Cardiac muscle cell (in vitro differentiated cells and primary cell): ENCODE results near the gene CPHXL. TPM values are rescaled to one million over a fixed set of nuclear protein-coding genes. Genes with fewer than 3 reads are reported as not detected.
A peak's percentile ranks its signal among the peaks of the same experiment; 100 is the strongest.

ENCODE experiments used
- DNase-seq, 2 donors: peaks; one replicate each; pipeline versions ENCODE4 v3.0.0 to v3.0.0-alpha.2; 2010 to 2017; ENCODE audit warnings: low read depth in 1 of 2, low spot score in 1 of 2
- H3K27ac ChIP-seq: fragments of 200-600 bp; sonication (generic); 2 replicates; pipeline ENCODE4 v1.5.1; 2016
- H3K27me3 ChIP-seq: fragments of 200-600 bp; sonication (generic); 2 replicates; pipeline ENCODE4 v1.6.0; 2016; ENCODE audit warnings: control low read depth
- H3K36me3 ChIP-seq: fragments of 200-600 bp; sonication (generic); 2 replicates; pipeline ENCODE4 v1.5.1; 2016; ENCODE audit warnings: control low read depth
- H3K4me1 ChIP-seq: fragments of 200-600 bp; sonication (generic); 2 replicates; pipeline ENCODE4 v1.8.1; 2017; ENCODE audit warnings: low read depth, mild to moderate bottlenecking, mixed run types
- H3K4me3 ChIP-seq: fragments of 200-600 bp; sonication (generic); 2 replicates; pipeline ENCODE4 v1.5.1; 2016; ENCODE audit warnings: mild to moderate bottlenecking
- H3K9me3 ChIP-seq: fragments of 200-600 bp; sonication (generic); 2 replicates; pipeline ENCODE4 v1.5.1; 2017; ENCODE audit warnings: low read depth, mild to moderate bottlenecking, control low read depth
- CTCF ChIP-seq: IDR thresholded peaks from 2 replicates; pipeline ENCODE4 v1.5.1; 2012; ENCODE audit warnings: low read depth, mild to moderate bottlenecking, low read length
- polyA plus RNA-seq: library from polyadenylated mRNA; unstranded; fragments of >200 nt; fragmentation: Nextera tagmentation; extraction: Ambion mirVana; gene quantifications from 2 replicates; pipeline ENCODE4 v1.2.1, GENCODE V29; 2016
- total RNA-seq: library from RNA; depleted of rRNA; stranded (reverse); fragments of >200 nt; gene quantifications from 2 replicates; pipeline ENCODE4 v1.2.3, GENCODE V29; 2016

Gene CPHXL
- total and polyA plus RNA-seq, 2 experiments from 2014 or later: not detected

GRCh38 chr16:75762746-75763145 is 36.5 kb upstream of the CPHXL start:
- no peak for DNase-seq
- no peak overlapping the region for H3K4me3 ChIP-seq
- no peaks in the 10 kb centered on the region for H3K4me1 ChIP-seq
- no peaks in the 10 kb centered on the region for H3K27me3 ChIP-seq
- no peaks in the 10 kb centered on the region for H3K36me3 ChIP-seq
- H3K27ac ChIP-seq: no peak overlapping the region
- H3K9me3 ChIP-seq: no peaks in the 10 kb centered on the region
- no peak for TF ChIP-seq CTCF

DNA sequence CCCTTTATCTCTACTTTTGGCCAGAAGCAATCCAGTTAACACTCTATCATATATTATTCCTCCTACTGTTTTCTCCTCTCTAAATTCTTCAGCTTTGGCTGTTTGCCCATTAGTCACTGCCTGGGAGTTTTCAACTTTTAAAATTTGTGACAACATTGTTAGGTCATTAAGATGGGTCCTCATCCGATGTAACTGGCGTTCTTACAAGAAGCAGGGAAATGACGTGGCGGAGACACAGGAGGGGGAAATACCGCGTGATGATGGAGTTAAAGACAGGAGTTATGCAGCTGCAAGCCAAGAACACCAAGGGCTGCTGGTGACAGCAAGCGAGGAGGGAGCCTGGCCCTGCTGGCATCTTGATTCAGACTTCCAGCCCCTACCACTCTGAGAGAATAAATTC is 34.8 kb upstream of the CPHXL start:
- no peak overlapping the region for H3K27ac ChIP-seq
- TF ChIP-seq CTCF: no peak
- peak in 1 of 2 donors; percentile 53 for DNase-seq
- H3K27me3 ChIP-seq: no peaks in the 10 kb centered on the region
- no peaks in the 10 kb centered on the region for H3K36me3 ChIP-seq
- no peak overlapping the region for H3K4me3 ChIP-seq
- H3K9me3 ChIP-seq: no peaks in the 10 kb centered on the region
- H3K4me1 ChIP-seq: no peaks in the 10 kb centered on the region

DNA sequence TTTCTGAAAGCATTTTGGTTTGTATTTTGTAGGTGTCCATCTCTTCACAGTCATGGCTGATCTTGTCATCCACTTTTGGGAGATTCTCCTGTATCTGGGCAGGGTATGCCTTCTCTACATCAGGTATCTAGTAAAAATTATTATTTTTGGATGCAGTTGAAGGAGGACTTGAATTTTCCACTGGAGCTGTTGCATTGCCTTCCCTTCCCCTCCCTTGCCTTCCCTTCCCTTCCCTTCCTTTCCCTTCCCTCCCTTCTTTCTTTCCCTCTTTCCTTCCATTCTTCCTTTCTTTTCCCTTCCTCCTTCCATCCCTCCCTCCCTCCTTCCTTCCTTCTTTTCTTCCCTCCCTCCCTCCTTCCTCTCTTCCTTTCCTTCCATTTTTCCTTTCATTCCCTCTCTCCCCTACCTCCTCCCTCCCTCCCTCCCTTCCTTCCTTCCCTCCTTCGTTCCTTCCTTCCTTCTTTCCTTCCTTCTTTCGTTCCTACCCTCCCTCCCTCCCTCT is 33.8 kb upstream of the CPHXL start:
- Histone ChIP-seq H3K9me3 (no peaks in the 10 kb centered on the region), H3K36me3 (no peaks in the 10 kb centered on the region), H3K4me3 (no peak overlapping the region), H3K27me3 (no peaks in the 10 kb centered on the region), H3K4me1 (no peaks in the 10 kb centered on the region), H3K27ac (no peak overlapping the region)
- no peak for DNase-seq
- TF ChIP-seq CTCF: no peak

GRCh38 chr16:75758215-75758614 is 31.9 kb upstream of the CPHXL start:
- H3K27me3 ChIP-seq: no peaks in the 10 kb centered on the region
- no peaks in the 10 kb centered on the region for H3K36me3 ChIP-seq
- TF ChIP-seq CTCF: no peak
- DNase-seq: peak in 1 of 2 donors; percentile 56
- H3K4me3 ChIP-seq: no peak overlapping the region
- H3K4me1 ChIP-seq: no peaks in the 10 kb centered on the region
- no peaks in the 10 kb centered on the region for H3K9me3 ChIP-seq
- H3K27ac ChIP-seq: no peak overlapping the region

GRCh38 chr16:75754141-75754540 is 27.9 kb upstream of the CPHXL start:
- no peak overlapping the region for H3K27ac ChIP-seq
- DNase-seq: peak in 1 of 2 donors; percentile 47
- H3K9me3 ChIP-seq: no peaks in the 10 kb centered on the region
- H3K27me3 ChIP-seq: no peaks in the 10 kb centered on the region
- no peak for TF ChIP-seq CTCF
- H3K4me1 ChIP-seq: no peaks in the 10 kb centered on the region
- H3K36me3 ChIP-seq: no peaks in the 10 kb centered on the region
- H3K4me3 ChIP-seq: no peak overlapping the region

- H3K4me3 ChIP-seq: no peak overlapping the region
- no peaks in the 10 kb centered on the region for H3K4me1 ChIP-seq
- H3K9me3 ChIP-seq: no peaks in the 10 kb centered on the region
- H3K36me3 ChIP-seq: no peaks in the 10 kb centered on the region
- no peak overlapping the region for H3K27ac ChIP-seq
- DNase-seq: no peak
- no peaks in the 10 kb centered on the region for H3K27me3 ChIP-seq
- no peak for TF ChIP-seq CTCF
Measured at GRCh38 chr16:75750528-75750927, 24.2 kb upstream of the CPHXL start.
